GM19023 (cell line): Measurements from ENCODE around the gene CD93.

ENCODE experiments used
- ATAC-seq: cut with Tn5 transposase; IDR thresholded peaks from one replicate; pipeline ENCODE4 v1.9.1; 2021; ENCODE audit warnings: mild to moderate bottlenecking, moderate library complexity; ENCODE audit not compliant: unreplicated experiment

CD93 gene

DNA sequence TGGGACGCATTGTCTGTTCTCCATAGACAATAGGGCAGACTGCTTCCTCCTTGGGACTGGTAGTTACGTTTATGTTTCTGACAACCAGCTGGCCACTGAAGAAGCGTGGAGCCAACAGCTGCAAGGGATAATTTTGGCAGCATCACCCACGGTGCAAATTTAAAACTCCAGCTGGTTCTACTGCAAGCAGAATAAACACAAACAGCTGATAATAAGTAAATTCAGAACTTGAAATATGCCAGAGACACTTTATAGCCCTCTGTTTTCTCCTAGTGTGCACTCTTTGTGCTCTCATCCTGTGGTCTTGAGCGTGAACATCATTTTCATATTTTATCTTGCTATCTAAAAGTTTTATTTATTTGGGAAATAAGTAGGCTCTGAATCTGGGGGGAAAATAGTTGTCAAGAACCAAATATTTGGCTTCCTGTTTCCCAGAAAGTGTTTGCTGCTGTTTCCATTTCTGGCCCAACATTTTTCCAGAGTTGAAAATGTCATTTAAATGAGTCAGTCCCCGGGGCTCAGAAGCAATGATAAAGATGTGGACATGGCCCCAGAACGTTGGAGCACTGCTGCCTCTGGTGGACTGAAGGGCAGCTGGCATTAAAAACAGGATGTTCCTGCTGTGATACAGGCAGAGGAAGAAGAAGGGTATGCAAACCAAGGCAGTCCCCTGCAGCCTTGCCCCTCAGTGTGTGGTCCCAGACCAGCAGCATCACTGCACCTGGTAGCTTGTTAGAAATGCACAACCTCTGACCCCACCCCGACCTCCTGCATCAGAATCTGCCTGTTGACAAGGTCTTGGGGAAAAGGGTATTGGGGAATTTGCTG is 24.2 kb downstream of the CD93 start:
- no peak for ATAC-seq

DNA sequence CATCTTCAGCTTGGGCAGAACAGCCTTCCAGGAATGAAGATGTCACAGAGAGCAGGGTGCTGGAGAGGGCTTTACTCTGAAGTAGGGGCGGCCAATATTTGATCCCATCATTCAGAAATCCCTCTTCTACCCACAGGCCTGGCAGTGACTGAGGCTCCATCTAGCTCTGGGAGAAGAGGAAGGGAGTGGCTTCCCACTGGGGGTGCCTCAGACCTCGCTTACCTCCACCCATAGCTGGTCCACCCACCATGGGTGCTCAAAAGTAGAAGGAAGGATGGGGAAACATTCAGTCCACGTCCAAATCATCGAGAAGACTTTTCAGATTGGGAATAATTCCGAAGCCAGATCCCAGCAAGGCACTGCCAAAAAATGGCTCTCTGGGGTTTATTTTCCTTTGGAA is 24.9 kb downstream of the CD93 start:
- no peak for ATAC-seq

DNA sequence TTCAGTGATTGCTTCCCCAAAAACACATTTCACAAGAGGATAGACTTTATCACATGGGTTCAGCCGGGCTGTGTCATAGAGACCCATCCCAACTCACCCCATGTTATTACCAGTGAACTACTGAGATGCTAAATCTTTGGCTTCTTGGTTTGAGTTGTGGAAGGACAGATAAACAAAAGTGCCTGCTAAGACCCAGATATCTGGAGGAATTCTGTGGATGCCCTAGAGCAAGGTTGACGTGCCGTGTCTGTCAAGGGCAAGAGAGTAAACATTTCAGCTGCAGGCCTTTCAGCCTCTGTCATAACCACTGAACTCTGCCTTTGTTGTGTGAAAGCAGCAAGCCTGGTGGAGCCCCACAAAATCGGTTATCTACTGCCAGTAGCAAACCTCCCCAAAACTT is 25.5 kb downstream of the CD93 start:
- ATAC-seq = no peak

DNA sequence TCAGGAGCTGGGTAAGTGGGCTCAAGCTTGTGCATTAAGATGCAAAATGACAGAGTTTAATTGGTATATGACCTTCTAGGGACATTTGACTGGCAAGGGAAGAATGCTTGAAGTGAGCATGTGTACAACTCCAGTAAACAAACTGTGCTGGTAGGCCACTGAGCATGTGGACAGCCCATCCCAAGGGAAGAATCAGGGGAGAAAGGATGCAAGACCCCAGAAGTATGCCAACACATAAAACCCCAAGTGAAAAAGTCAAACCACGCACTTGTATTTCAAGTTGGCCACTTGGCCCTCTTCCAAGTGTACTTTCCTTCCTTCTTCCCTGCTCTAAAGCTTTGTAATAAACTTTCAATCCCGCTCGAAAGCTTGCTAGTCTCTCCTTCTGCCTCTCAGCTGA is 26.3 kb downstream of the CD93 start:
- ATAC-seq = no peak

DNA sequence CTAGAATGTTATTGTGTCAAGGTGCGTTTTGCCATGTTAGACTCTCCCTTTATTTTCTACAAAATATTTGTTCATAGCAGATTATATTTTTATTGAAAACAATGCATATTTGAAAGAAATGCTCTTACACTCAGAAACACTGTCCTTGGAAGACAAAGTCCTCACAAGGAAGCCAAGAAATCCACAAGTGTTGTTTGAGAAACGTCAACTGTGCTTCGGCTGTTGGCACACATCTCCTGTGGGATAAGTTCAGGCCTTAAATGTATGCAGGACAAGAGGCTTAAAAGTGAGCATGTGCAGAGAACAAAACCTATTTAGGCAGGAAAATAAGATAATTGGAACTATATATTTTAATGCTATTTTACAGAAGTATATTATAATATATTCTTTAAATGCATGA is 27.1 kb downstream of the CD93 start:
- ATAC-seq = no peak

DNA sequence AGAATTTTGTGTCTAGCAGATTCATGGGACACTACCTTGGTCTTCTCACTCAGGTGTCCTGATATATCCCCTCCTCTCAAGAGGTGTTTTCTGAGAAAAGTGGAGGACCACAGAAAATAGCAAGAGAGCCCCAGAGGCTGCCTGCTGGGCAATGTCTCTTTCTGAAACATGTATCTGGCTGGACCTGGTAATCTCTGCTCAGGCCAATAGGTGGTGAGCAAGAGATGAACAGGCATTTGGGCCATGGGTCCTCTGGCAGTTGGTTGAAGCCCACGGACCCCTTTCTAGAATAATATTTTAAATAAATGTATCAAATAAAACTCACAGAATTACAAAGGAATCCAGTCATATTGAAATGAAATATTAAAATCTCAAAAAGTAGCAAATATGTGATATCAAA is 27.9 kb downstream of the CD93 start:
- ATAC-seq = no peak

DNA sequence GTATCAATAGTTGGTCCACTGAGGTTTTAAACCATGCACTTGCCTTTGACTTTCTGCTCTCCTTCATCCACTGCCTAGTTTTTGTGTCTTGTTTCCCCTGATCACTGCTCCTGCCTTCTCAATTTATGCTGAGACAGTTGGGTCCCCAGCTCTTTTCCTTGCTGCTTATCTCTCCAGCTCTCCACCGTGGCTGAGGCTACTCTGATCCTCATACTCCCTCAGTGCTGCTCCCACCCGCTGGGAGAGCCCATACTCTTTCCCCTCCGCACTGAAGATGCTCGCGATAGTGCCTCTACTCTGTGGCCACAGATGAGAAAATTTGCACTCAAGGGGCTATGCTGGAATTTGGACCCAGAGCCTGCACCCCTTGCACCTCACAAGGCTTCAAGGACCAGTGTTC is 33.2 kb downstream of the CD93 start:
- ATAC-seq = no peak

DNA sequence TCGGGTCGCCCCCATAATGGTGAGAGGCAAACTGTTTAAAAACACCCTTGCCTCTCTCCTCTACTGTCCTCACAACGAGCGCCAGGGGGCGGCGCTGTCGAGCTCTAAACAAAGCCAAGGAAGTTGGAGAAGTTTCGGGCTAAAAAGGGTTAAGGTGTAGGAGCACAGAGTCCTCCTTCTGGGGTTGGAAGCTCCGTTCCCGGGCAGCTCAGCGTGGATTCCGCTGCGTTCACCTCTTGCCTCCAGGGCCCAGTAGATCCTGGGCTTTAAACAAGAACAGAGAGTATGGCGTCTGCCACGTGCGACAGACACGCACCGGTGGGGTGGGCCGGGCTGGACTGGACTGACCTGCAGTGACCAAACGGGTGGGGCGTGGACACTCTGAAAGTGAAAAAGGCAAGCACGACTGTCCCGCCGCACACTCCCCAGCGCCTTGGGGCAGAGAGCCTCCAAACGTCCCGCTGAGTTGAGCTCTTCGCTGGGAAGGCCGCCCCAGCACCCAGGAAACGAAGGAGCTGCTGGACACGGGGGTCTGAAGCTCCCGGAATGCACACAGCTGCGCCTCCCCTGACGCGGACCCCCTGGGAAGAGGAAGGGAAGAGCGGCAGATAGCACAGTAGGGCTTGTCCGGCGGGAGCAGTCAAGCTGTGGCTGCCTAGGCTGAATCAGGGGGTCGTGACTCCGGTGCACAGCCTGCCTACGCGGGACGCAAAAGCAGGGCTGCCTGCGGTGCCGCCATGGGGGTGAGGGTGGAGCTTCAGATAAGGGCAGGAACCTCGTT is 35.1 kb downstream of the CD93 start:
- no peak for ATAC-seq

DNA sequence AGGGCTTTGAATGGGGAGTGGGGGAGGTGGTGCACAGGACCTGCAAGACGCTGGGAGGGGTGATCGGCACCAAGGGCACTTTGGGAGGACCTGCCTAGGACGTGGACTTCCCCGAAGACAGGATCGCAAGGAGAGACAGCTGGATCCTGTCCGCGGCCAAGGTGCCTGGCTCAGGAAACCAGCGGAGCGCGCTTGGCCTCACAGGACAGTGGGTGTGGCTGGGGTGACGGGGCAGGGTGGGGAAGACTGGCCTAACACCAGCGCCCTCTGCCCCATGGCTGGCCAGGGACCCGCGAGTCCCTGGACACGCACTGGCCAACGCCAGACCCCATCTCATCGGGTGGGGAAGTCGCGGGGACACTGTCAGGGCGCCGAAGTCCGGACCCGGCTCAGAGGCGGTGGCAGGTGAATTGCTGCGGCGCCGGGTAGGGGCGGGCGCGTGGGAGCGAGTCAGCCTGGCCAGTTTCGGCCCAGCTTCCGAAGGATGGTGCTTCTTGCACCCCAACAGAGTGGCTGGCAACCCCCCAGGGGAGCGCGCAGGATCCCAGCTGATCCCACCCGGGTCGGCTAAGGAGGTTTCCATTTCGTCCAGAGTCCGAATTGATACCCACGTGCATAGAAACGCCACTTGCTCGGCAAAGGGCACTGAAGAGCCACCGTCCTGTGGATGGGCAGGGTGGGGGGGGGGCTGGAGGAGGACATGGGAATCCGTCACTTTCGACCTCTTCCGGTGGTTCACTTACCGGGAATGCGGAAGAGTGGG is 35.9 kb downstream of the CD93 start:
- no peak for ATAC-seq

DNA sequence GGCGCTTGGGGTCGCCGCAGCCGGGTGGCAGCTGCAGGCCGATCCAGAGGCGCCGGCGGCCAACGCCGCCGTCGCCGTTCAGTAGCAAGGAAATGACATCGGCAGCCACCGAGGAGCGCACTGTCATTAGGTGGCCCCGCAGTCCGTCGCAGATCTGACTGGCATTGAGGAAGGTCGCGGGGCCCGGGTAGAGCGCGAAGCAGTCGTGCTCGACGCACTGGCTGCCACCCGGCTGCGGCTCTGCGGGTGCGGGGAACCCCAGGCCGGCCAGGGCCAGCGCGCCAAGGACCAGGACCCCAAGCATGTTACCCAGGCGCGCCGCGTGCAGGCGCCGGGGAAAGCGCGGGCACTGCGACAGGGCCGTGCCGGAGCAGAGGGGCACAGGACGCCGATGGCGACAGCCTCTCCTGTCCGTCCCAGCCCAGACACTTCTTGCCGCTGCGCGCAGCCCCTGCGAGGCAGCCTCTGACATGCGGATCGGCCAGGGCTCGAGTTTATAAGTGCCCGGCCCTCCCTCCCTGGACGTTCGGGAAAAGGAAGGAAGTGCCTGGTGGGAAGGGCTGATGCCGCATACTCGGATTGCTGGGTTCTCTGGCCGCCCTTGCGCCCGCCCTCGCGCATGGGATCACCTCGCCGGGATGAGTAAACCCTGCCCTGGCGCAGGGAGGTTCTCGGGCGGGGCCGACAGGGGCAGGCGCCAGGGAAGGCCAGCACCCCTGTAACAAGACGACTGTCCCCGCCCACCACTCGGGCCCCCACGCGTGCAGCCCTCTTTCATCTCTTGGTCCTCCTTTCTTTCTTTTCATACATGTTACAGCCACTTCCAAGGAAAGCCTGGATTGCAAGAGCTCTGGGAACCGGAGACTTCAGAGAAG is 36.7 kb downstream of the CD93 start, which contains the start of gene THBD:
TSS of gene THBD (minus strand) at position 472 of the 875 bp plus-strand sequence. CDS start at position 304, 168 bp downstream.
- ATAC-seq = no peak

DNA sequence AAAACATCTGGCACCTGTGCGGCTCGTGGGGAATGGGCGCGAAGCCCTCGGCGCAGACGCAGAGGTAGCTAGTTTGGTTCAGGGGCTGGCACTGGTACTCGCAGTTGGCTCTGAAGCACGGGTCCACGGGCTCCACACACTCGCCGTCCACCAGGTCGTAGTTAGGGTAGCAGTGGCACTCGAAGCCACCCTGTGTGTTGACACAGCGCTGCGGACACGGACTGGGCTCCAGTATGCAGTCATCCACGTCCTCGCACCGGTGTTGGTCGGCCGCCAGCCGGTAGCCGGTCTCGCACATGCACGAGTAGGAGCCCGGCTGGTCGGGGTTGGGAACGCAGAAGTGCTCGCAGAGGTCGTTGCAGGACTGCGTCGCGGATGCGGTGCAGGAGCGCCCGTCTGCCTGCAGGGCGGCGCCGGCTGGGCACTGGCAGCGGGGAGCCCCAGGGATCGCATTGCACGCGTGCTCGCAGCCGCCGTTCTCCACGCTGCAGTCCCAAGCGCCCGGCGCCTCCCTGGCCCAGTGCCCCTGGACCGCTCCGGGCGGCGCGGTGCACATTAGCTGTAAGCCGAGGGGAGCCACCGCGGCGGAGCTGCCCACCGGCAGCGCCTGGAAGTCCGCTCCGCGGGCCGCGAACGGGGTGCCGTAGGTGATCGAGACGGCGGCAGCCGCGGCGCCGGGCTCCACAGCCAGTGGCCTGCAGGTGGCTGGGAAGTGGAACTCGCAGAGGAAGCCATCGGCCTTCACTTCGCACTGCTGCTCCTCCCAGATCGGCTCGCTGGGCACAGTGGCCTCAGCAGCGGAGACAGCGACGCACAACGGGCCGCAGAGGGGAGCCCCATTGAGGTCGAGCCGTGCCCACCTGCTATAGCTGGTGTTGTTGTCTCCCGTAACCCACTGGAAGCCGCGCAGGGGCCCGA is 37.6 kb downstream of the CD93 start:
- ATAC-seq = no peak

DNA sequence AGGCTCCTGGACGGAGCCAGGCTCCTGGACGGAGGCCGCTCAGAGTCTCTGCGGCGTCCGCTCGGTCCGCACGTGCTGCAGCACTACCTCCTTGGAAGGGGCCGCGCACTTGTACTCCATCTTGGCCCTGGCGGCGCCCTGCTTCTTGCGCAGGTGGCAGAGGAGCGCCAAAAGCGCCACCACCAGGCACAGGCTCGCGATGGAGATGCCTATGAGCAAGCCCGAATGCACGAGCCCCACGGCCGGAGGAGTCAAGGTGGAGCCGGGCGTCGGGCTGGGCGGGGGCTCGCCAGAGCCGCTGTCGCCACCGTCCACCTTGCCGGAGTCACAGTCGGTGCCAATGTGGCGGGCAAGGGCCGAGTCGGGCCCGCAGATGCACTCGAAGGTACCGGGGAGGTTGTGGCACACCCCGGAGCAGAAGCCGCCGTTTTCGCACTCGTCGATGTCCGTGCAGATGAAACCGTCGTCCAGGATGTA is 38.3 kb downstream of the CD93 start:
- ATAC-seq = no peak

DNA sequence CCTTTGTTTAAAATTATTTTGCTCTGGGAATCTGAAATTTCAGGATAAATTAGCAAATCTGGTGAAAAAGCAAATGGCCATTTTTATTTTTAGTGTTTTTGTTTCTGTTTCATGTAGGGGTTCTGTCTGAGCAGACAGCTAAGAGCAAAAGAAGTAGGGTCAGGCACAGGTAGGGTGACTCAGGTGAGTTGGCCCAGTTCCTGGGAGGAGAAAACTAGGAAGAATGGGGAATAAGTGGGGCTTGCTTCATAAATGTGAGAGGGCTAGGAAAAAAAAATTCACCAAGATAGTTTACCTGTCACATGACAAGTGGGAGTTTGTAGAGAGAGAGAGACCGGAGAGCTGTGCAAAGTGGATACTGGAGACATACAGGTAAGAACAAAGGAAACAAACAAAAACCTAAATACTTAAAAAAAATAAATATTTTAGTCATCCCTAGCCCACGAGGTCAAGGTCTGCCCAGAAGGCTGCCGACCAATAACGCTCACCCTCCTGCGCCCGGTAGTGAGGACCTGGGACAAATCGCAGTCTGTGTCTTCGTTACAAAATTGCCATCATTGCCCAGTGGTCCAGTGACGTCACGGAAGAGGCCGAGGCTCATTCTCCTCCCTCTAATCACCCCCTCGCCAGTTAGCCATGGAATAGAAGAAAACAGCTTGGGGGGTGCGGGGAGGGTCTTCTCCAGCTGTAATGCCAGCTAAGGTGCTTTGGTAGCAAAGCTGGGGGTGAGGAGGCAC is 39.0 kb downstream of the CD93 start:
- ATAC-seq = no peak

DNA sequence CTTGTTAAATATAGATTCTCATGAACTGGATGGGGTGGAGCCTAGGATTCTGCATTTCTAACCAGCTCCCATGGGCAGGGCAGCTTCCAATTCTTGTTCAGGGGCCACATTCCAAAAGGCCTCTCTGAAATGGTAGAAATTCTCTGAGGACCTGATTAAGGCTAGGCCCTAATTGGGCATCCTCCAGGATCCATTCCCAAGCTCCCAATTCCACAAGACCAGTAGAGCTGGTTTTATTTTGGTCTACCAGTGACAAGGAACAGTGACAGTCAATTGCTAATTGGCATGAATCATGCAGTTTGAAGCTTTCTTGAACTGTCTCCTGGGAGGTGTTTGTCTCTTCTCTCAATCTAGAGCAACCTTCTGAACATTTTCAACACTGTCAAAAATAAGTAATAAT is 39.7 kb downstream of the CD93 start:
- no peak for ATAC-seq

DNA sequence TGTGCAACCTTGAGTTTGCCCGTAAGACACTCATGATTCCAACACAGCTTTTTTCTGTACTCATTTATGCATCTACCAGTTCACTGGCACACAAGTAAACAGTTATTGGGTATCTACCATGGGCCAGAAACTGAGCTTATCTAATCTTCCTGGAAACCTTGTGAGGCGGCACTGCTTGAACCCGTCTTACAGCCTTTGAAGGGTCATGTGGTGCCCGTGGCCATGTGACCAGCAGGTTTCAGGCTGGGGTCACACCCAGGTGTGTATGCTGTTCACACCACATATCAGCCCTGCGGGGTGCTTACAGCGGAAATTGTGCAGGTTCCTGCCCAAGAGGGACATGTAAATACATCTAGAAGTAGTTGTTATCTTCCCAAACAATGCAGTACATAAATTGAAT is 42.7 kb downstream of the CD93 start:
- ATAC-seq = no peak

DNA sequence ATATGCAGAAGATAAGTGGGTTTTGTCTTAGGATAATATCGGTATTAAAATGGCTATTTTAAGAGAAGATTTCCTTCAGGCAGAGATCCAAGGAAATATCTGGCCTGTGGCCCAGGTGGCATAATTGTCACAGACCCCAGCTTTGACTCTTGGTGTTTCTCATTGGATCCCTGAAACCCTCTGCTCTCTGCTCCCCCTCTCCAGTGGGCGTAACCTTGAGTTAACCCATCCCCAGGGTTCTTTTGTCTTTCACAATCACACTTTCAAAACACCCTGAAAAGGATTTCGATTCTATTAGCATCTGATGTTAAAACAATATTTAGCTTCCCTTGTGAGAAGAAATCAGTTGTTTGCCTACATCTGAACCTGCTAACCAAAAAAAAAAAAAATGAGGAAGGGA is 43.9 kb downstream of the CD93 start:
- no peak for ATAC-seq

DNA sequence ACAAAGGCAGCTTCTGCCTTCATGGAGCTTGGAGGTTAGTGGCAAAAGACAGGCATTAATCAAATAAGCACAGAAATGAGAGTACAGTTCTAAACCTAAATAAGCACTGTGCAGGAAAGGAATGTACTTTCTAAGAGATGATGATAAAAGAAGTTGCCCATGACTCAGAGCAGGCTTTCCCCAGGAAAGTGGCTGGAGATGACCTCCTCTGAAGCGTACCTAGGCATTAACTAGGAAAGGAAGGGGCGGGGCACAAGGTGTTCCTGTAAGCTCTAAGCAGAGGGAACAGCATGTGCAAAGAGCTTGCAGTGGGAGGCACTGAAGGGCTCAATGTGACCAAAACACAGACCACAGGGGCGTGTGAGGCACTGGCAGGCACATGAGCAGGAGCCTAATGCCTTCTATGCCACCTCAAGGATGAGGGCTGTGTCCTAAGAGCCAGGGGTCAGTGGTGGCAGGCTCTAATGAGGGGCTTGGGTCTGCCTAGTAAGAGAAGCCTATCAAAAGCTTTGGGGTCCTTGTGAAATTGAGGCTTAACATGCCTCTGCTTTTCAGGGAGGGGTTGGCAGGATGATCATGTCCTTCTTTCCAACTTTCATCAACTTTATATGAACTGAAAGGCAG is 46.1 kb downstream of the CD93 start:
- no peak for ATAC-seq
